MCF 10A (cell line): ENCODE measurements around the gene SSX2IP. TPM values are rescaled to one million over a fixed set of nuclear protein-coding genes. Genes with fewer than 3 reads are reported as not detected.

Experiments
- BruUV-seq: library from RNA; stranded (reverse); fragments of 400-500 nt; replicated peaks from 2 replicates; lab custom pipeline; 2021; lab: Mats Ljungman, UMichigan
- CTCF ChIA-PET: fragments of 300-600 bp; sonication (Branson Sonifier 250); formaldehyde crosslinking; extraction: SDS; loops from one replicate; lab custom pipeline; 2021; ENCODE audit warnings: antibody characterized with exemption, inconsistent platforms; lab: Yijun Ruan, JAX
- POLR2A ChIA-PET: fragments of 300-600, 350-650 bp; sonication (Branson Sonifier 250); formaldehyde crosslinking; extraction: SDS; loops from one replicate; lab custom pipeline; 2020; ENCODE audit warnings: antibody characterized with exemption, inconsistent platforms; lab: Yijun Ruan, JAX
- DNase-seq: peaks from one replicate; pipeline ENCODE4 v3.0.0-alpha.2; 2018; ENCODE audit not compliant: unreplicated experiment
- H3K27ac Mint-ChIP-seq: one replicate; pipeline ENCODE4 v1.8.0; 2022; ENCODE audit warnings: mild to moderate bottlenecking, low read depth, mixed read lengths; ENCODE audit not compliant: unreplicated experiment
- H3K27me3 Mint-ChIP-seq: one replicate; pipeline ENCODE4 v1.8.0; 2022; ENCODE audit warnings: mixed read lengths; ENCODE audit not compliant: insufficient read depth, unreplicated experiment
- H3K36me3 Mint-ChIP-seq: one replicate; pipeline ENCODE4 v1.8.0; 2022; ENCODE audit warnings: mild to moderate bottlenecking, moderate library complexity, mixed read lengths; ENCODE audit not compliant: insufficient read depth, unreplicated experiment
- H3K4me1 Mint-ChIP-seq: one replicate; pipeline ENCODE4 v1.8.0; 2022; ENCODE audit warnings: mixed read lengths; ENCODE audit not compliant: insufficient read depth, unreplicated experiment
- H3K4me3 Mint-ChIP-seq: one replicate; pipeline ENCODE4 v1.8.0; 2022; ENCODE audit warnings: mild to moderate bottlenecking, moderate library complexity, mixed read lengths; ENCODE audit not compliant: unreplicated experiment
- H3K9me3 Mint-ChIP-seq: one replicate; pipeline ENCODE4 v1.8.0; 2022; ENCODE audit warnings: mixed read lengths; ENCODE audit not compliant: unreplicated experiment
- CTCF ChIP-seq: fragments of 200-600 bp; IDR thresholded peaks from one replicate; pipeline ENCODE4 v1.8.0; 2022; ENCODE audit warnings: antibody characterized with exemption, mild to moderate bottlenecking; ENCODE audit not compliant: unreplicated experiment
- intact Hi-C: fragments of 100-400 bp; cut with micrococcal nuclease; formaldehyde crosslinking; loops from 2 replicates; pipeline ENCODE4 v1.14.1; 2022
- total RNA-seq: library from RNA; stranded (reverse); gene quantifications from 2 replicates; pipeline ENCODE4 v1.2.3, GENCODE V29; 2022

The SSX2IP gene
- total RNA-seq, 1 experiment from 2014 or later = 19.4 TPM

GRCh38 chr1:84634536-84635205, 55.6 kb downstream of the SSX2IP start:
- peak; percentile 33 for DNase-seq
- no TSS peak for BruUV-seq
- CTCF ChIA-PET = interaction anchor here (0.5 to 1.3 kb wide), 6 partner anchors 8 to 289 kb away, joined by 3 to 4 read pairs (median 3); no protein-coding TSS in a partner anchor
- TF ChIP-seq CTCF = no peak
- no peaks in the 10 kb centered on the region for H3K27me3 Mint-ChIP-seq
- POLR2A ChIA-PET = interaction anchor here (0.9 to 1.3 kb wide), 4 partner anchors 9 to 545 kb away, joined by 3 to 5 read pairs (median 4); partner anchors contain the start of gene RPF1
- no peaks in the 10 kb centered on the region for H3K36me3 Mint-ChIP-seq
- no peaks in the 10 kb centered on the region for H3K9me3 Mint-ChIP-seq
- intact Hi-C loops = no loop called here
- H3K4me3 Mint-ChIP-seq = no peak overlapping the region
- peaks cover 22% of the 10 kb centered on the region for H3K4me1 Mint-ChIP-seq
- H3K27ac Mint-ChIP-seq = no peak overlapping the region

- H3K9me3 Mint-ChIP-seq = no peaks in the 10 kb centered on the region
- intact Hi-C loops = no loop called here
- no peak overlapping the region for H3K4me3 Mint-ChIP-seq
- H3K36me3 Mint-ChIP-seq = no peaks in the 10 kb centered on the region
- peaks cover 22% of the 10 kb centered on the region for H3K4me1 Mint-ChIP-seq
- no TSS peak for BruUV-seq
- peak; percentile 62 for DNase-seq
- ChIA-PET CTCF (interaction anchor here (1.2 to 1.6 kb wide), 3 partner anchors 11 to 60 kb away, joined by 5 to 6 read pairs (median 5); no protein-coding TSS in a partner anchor), POLR2A (interaction anchor here (0.6 to 1.0 kb wide), 3 partner anchors 13 to 139 kb away, joined by 3 to 4 read pairs (median 3); no protein-coding TSS in a partner anchor)
- TF ChIP-seq CTCF = no peak
- H3K27me3 Mint-ChIP-seq = no peaks in the 10 kb centered on the region
- no peak overlapping the region for H3K27ac Mint-ChIP-seq
Observed at GRCh38 chr1:84632673-84633434, 57.4 kb downstream of the SSX2IP start.

GRCh38 chr1:84632137-84632536, 58.1 kb downstream of the SSX2IP start:
- no peaks in the 10 kb centered on the region for H3K27me3 Mint-ChIP-seq
- DNase-seq = no peak
- H3K4me1 Mint-ChIP-seq = peaks cover 22% of the 10 kb centered on the region
- TF ChIP-seq CTCF = no peak
- H3K4me3 Mint-ChIP-seq = no peak overlapping the region
- no peaks in the 10 kb centered on the region for H3K36me3 Mint-ChIP-seq
- no peaks in the 10 kb centered on the region for H3K9me3 Mint-ChIP-seq
- H3K27ac Mint-ChIP-seq = no peak overlapping the region
- no TSS peak for BruUV-seq
- intact Hi-C loops = no loop called here
- POLR2A ChIA-PET = interaction anchor here (0.6 kb wide), 1 partner anchor 59 kb away, joined by 3 read pairs; no protein-coding TSS in a partner anchor
- CTCF ChIA-PET = interaction anchor here (0.6 to 1.6 kb wide), 4 partner anchors 10 to 61 kb away, joined by 4 to 6 read pairs (median 5); no protein-coding TSS in a partner anchor

GRCh38 chr1:84624876-84625275, 65.4 kb downstream of the SSX2IP start:
- no TSS peak for BruUV-seq
- CTCF ChIA-PET = interaction anchor here (0.7 to 2.0 kb wide), 6 partner anchors 11 to 646 kb away, joined by 3 to 7 read pairs (median 4); partner anchors contain the start of gene CTBS
- intact Hi-C loops = loop anchor here (5.0 kb wide), 1 partner anchor 312 kb away; no protein-coding TSS in a partner anchor
- Mint-ChIP-seq H3K27me3 (no peaks in the 10 kb centered on the region), H3K36me3 (no peaks in the 10 kb centered on the region), H3K4me1 (peaks cover 4% of the 10 kb centered on the region), H3K27ac (no peak overlapping the region), H3K9me3 (no peaks in the 10 kb centered on the region), H3K4me3 (no peak overlapping the region)
- POLR2A ChIA-PET = interaction anchor here (1.4 kb wide), 1 partner anchor 21 kb away, joined by 3 read pairs; no protein-coding TSS in a partner anchor
- TF ChIP-seq CTCF = no peak
- DNase-seq = no peak
